Endothelial cell of umbilical vein (primary cell): Measurements from ENCODE around the gene MRAS. TPM values are rescaled to one million over a fixed set of nuclear protein-coding genes. Genes with fewer than 3 reads are reported as not detected.

Experiments used
- BruUV-seq: library from RNA; stranded (reverse); fragments of 400-500 nt; replicated peaks from 2 replicates; lab custom pipeline; 2021; lab: Mats Ljungman, UMichigan
- CTCF ChIA-PET: fragments of 300-600, 350-600 bp; sonication (Branson Sonifier 250); formaldehyde crosslinking; loops from one replicate; lab custom pipeline; 2021; ENCODE audit warnings: antibody characterized with exemption, inconsistent platforms; lab: Charles Lee
- POLR2A ChIA-PET: fragments of 300-600, 350-600 bp; sonication (Branson Sonifier 250); formaldehyde crosslinking; loops from one replicate; lab custom pipeline; 2021; ENCODE audit warnings: antibody characterized with exemption, inconsistent platforms; lab: Charles Lee
- DNase-seq: peaks from one replicate; pipeline ENCODE4 v3.0.0-alpha.2; 2011; ENCODE audit warnings: low read depth, low spot score
- FAIRE-seq: peaks from 2 replicates; lab custom pipeline; 2011; peaks lifted over from hg19 to GRCh38; lab: Jason Lieb, UNC
- H2AFZ ChIP-seq: 2 replicates; pipeline ENCODE4 v1.6.0; 2012; ENCODE audit warnings: low read depth, low read length, control low read depth, inconsistent platforms
- H3K27ac ChIP-seq: 2 replicates; pipeline ENCODE4 v1.5.1; 2011; ENCODE audit warnings: low read depth, mild to moderate bottlenecking, control low read depth, low read length, moderate library complexity; ENCODE audit not compliant: insufficient read depth
- H3K27me3 ChIP-seq, 2 experiments: 2 replicates each; pipeline versions ENCODE4 v1.6.0 to v1.6.1; 2011; ENCODE audit warnings: low read length in 2 of 2, mixed read lengths in 1 of 2; ENCODE audit not compliant: control insufficient read depth in 2 of 2, insufficient read depth in 2 of 2
- H3K36me3 ChIP-seq, 2 experiments: 2 replicates in 1 of 2; 3 replicates in 1 of 2; pipeline ENCODE4 v1.5.1; 2011; ENCODE audit warnings: low read length in 2 of 2, mild to moderate bottlenecking in 1 of 2, moderate library complexity in 1 of 2; ENCODE audit not compliant: control insufficient read depth in 2 of 2, insufficient read depth in 2 of 2; ENCODE audit errors: extremely low read depth in 1 of 2
- H3K4me1 ChIP-seq: 3 replicates; pipeline ENCODE4 v1.5.1; 2011; ENCODE audit warnings: mild to moderate bottlenecking, low read length; ENCODE audit not compliant: control insufficient read depth, insufficient read depth; ENCODE audit errors: extremely low read depth
- H3K4me2 ChIP-seq: 2 replicates; pipeline ENCODE4 v1.6.1; 2011; ENCODE audit warnings: low read length, control low read depth, mixed read lengths; ENCODE audit not compliant: insufficient read depth
- H3K4me3 ChIP-seq, 3 experiments: fragments of 200-600 bp in 1 of 3; sonication (generic), shearing (Covaris generic) in 1 of 3; replicated peaks in 1 of 3; 2 replicates each; pipeline ENCODE4 v1.5.1; 2011 to 2016; ENCODE audit warnings: control low read depth in 3 of 3, low read length in 3 of 3, mild to moderate bottlenecking in 2 of 3, inconsistent platforms in 1 of 3, low read depth in 1 of 3, moderate library complexity in 1 of 3; ENCODE audit not compliant: insufficient read depth in 1 of 3
- H3K79me2 ChIP-seq: 2 replicates; pipeline ENCODE4 v1.6.0; 2012; ENCODE audit warnings: low read length, inconsistent platforms; ENCODE audit not compliant: control insufficient read depth, insufficient read depth
- H3K9ac ChIP-seq: replicated peaks from 2 replicates; pipeline ENCODE3; 2011; ENCODE audit warnings: low read length, control low read depth; ENCODE audit not compliant: insufficient read depth; ENCODE audit errors: extremely low read depth
- H3K9me1 ChIP-seq: replicated peaks from 3 replicates; pipeline ENCODE4 v1.6.0; 2011; ENCODE audit warnings: mild to moderate bottlenecking, low read length; ENCODE audit not compliant: control insufficient read depth, insufficient read depth; ENCODE audit errors: extremely low read depth
- H3K9me3 ChIP-seq: replicated peaks from 2 replicates; pipeline ENCODE4 v1.5.1; 2012; ENCODE audit warnings: low read length, inconsistent platforms; ENCODE audit not compliant: control insufficient read depth, insufficient read depth
- H4K20me1 ChIP-seq: replicated peaks from 2 replicates; pipeline ENCODE3; 2011; ENCODE audit warnings: mild to moderate bottlenecking, low read length; ENCODE audit not compliant: control insufficient read depth, insufficient read depth; ENCODE audit errors: extremely low read depth
- EZH2 ChIP-seq: IDR thresholded peaks from 2 replicates; pipeline ENCODE4 v1.6.1; 2012; ENCODE audit warnings: borderline replicate concordance, low read depth, mild to moderate bottlenecking, moderate library complexity, low read length, inconsistent platforms; ENCODE audit not compliant: severe bottlenecking
- FOS ChIP-seq: IDR thresholded peaks from 2 replicates; pipeline ENCODE4 v1.6.1; 2011; ENCODE audit warnings: mild to moderate bottlenecking, low read length, moderate library complexity, borderline replicate concordance; ENCODE audit not compliant: insufficient read depth
- GATA2 ChIP-seq: IDR thresholded peaks from 2 replicates; pipeline ENCODE4 v1.7.0; 2011; ENCODE audit warnings: low read depth, mild to moderate bottlenecking, moderate library complexity, mixed read lengths, low read length; ENCODE audit not compliant: insufficient read length, insufficient read depth
- JUN ChIP-seq: IDR thresholded peaks from 2 replicates; pipeline ENCODE4 v1.6.1; 2011; ENCODE audit warnings: borderline replicate concordance, low read depth; ENCODE audit not compliant: insufficient read length, insufficient read depth
- MYC ChIP-seq: IDR thresholded peaks from one replicate; pipeline ENCODE4 v1.6.1; 2011; ENCODE audit warnings: mild to moderate bottlenecking, low read depth, low read length
- POLR2A ChIP-seq: IDR thresholded peaks from 2 replicates; pipeline ENCODE4 v1.6.1; 2012; ENCODE audit warnings: low read depth, mild to moderate bottlenecking, control low read depth, low read length
- POLR2AphosphoS5 ChIP-seq: IDR thresholded peaks from 2 replicates; pipeline ENCODE4 v1.6.1; 2012; ENCODE audit warnings: low read depth, mild to moderate bottlenecking, control low read depth, low read length, moderate library complexity; ENCODE audit not compliant: insufficient read depth
- dilution Hi-C: fragments of 300-500 bp; cut with MboI; formaldehyde crosslinking; loops from one replicate; pipeline ENCODE4 v1.15.0; 2019; ENCODE audit warnings: low sequenced_read_pairs; ENCODE audit not compliant: extremely low pct_ligation_motif_present
- intact Hi-C: fragments of 100-400 bp; cut with micrococcal nuclease; formaldehyde crosslinking; loops from one replicate; pipeline ENCODE4 v1.10.0; 2022
- polyA plus RNA-seq, 4 experiments: library from polyadenylated mRNA; depleted of rRNA in 3 of 4; stranded (reverse) in 3 of 4; unstranded in 1 of 4; fragments of >200 nt; gene quantifications; 2 replicates each; pipeline versions ENCODE4 v1.2.1 to v1.2.3, GENCODE V29; 2011 to 2012; ENCODE audit warnings: missing spikeins in 1 of 4
- total RNA-seq: library from RNA; stranded (reverse); gene quantifications from 2 replicates; pipeline ENCODE4 v1.2.3, GENCODE V29; 2021
- TF ChIP-seq, protein P1 (sequence below): IDR thresholded peaks from 2 replicates; pipeline ENCODE4 v1.6.1; 2011; ENCODE audit not compliant: insufficient read depth, insufficient read length
- TF ChIP-seq, protein P2 (sequence below), 2 donors: IDR thresholded peaks; 1 replicate in 1 of 2; 2 replicates in 1 of 2; pipeline ENCODE4 v1.5.1; 2011; ENCODE audit warnings: low read length in 2 of 2, mild to moderate bottlenecking in 2 of 2, moderate library complexity in 2 of 2, control low read depth in 1 of 2, inconsistent platforms in 1 of 2, low read depth in 1 of 2; ENCODE audit not compliant: insufficient read depth in 1 of 2; ENCODE audit errors: extremely low read depth in 1 of 2

MRAS gene
- total and polyA plus RNA-seq, 2 donors (not counting 3 experiments of a cell fraction or from before 2014, with no cell fraction given) = 14.6 to 16.5 TPM

DNA sequence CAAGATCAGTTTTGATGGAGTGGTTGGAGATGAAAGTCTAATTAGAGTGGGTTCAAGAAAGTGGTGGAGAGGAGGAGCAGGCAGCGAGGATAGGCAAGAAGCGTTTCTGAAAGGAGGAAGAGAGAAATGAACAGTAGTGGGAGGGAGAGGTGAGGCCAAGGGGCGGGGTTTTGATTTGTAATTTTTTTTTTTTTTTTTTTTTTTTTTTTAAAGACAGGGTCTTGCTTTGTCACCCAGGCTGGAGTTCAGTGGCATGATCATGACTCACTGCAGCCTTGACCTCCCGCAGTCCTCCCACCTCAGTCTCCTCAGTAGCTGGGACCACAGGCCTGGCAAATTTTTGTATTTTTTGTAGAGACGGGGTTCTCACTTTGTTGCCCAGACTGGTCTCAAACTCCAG lies 36.6 kb downstream of the MRAS start:
- dilution Hi-C loops = no loop called here
- BruUV-seq = no TSS peak
- Histone ChIP-seq H3K27me3 (no peaks in the 10 kb centered on the region), H2AFZ (no peak overlapping the region), H3K4me1 (no peaks in the 10 kb centered on the region), H3K4me3 (no peak overlapping the region), H3K9me3 (no peaks in the 10 kb centered on the region), H3K9me1 (no peaks in the 10 kb centered on the region), H3K79me2 (no peaks in the 10 kb centered on the region), H4K20me1 (no peaks in the 10 kb centered on the region), H3K27ac (no peak overlapping the region), H3K4me2 (no peak overlapping the region), H3K9ac (no peak overlapping the region), H3K36me3 (no peaks in the 10 kb centered on the region)
- intact Hi-C loops = no loop called here
- TF ChIP-seq, protein P1, sequence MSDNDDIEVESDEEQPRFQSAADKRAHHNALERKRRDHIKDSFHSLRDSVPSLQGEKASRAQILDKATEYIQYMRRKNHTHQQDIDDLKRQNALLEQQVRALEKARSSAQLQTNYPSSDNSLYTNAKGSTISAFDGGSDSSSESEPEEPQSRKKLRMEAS = no peak
- no peak for TF ChIP-seq MYC
- TF ChIP-seq JUN = no peak
- no peak for TF ChIP-seq FOS
- TF ChIP-seq GATA2 = no peak
- TF ChIP-seq POLR2AphosphoS5 = no peak
- TF ChIP-seq EZH2 = no peak
- no peak for TF ChIP-seq POLR2A
- TF ChIP-seq, protein P2, sequence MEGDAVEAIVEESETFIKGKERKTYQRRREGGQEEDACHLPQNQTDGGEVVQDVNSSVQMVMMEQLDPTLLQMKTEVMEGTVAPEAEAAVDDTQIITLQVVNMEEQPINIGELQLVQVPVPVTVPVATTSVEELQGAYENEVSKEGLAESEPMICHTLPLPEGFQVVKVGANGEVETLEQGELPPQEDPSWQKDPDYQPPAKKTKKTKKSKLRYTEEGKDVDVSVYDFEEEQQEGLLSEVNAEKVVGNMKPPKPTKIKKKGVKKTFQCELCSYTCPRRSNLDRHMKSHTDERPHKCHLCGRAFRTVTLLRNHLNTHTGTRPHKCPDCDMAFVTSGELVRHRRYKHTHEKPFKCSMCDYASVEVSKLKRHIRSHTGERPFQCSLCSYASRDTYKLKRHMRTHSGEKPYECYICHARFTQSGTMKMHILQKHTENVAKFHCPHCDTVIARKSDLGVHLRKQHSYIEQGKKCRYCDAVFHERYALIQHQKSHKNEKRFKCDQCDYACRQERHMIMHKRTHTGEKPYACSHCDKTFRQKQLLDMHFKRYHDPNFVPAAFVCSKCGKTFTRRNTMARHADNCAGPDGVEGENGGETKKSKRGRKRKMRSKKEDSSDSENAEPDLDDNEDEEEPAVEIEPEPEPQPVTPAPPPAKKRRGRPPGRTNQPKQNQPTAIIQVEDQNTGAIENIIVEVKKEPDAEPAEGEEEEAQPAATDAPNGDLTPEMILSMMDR (IDR thresholded peaks at IDR 0.05; ENCODE audit: extremely low read depth in 1 of 2, insufficient read depth in 1 of 2, low read depth in 1 of 2, low read length in 2 of 2) = no peak
- ChIA-PET CTCF (no interaction called here), POLR2A (no interaction called here)
- no peak for DNase-seq
- no peak for FAIRE-seq
